HepG2 (cell line): ENCODE results near the gene PPM1E. TPM values are rescaled to one million over a fixed set of nuclear protein-coding genes. Genes with fewer than 3 reads are reported as not detected.

Source experiments
- AHR ChIP-seq: IDR thresholded peaks from 2 replicates; pipeline ENCODE4 v1.6.1; 2018; ENCODE audit warnings: missing genetic modification reagents, missing compliant biosample characterization
- ATM ChIP-seq: fragments of 450-650 bp; IDR thresholded peaks from 2 replicates; pipeline ENCODE4 v1.7.1; 2017; ENCODE audit warnings: mild to moderate bottlenecking, borderline replicate concordance
- CENPX ChIP-seq: sonication (generic); formaldehyde crosslinking; IDR thresholded peaks from 2 replicates; pipeline ENCODE4 v1.9.0; 2021; ENCODE audit warnings: mild to moderate bottlenecking, missing genetic modification reagents, moderate library complexity
- CREB1 ChIP-seq, 2 experiments: fragments of 450-650 bp in 1 of 2; IDR thresholded peaks; 2 replicates each; pipeline ENCODE4 v1.6.1; 2016 to 2017; ENCODE audit warnings: control low read depth in 1 of 2, mild to moderate bottlenecking in 1 of 2, missing compliant biosample characterization in 1 of 2, missing genetic modification characterization in 1 of 2
- DBP ChIP-seq: sonication (generic); formaldehyde crosslinking; IDR thresholded peaks from 2 replicates; pipeline ENCODE4 v1.4.0; 2020; ENCODE audit warnings: missing genetic modification reagents; ENCODE audit errors: not compliant biosample characterization
- ETS1 ChIP-seq: sonication (generic); formaldehyde crosslinking; IDR thresholded peaks from 2 replicates; pipeline ENCODE4 v1.4.0; 2020; ENCODE audit warnings: missing genetic modification reagents
- FOXK2 ChIP-seq: fragments of 450-650 bp; IDR thresholded peaks from 2 replicates; pipeline ENCODE4 v1.6.1; 2016
- HES4 ChIP-seq: sonication (generic); formaldehyde crosslinking; IDR thresholded peaks from 2 replicates; pipeline ENCODE4 v1.9.0; 2021; ENCODE audit warnings: mild to moderate bottlenecking, missing genetic modification reagents, borderline replicate concordance
- IRF9 ChIP-seq: sonication (generic); formaldehyde crosslinking; IDR thresholded peaks from 2 replicates; pipeline ENCODE4 v1.8.0; 2022; ENCODE audit warnings: missing genetic modification reagents, mild to moderate bottlenecking, borderline replicate concordance
- MEIS1 ChIP-seq: sonication (generic); formaldehyde crosslinking; IDR thresholded peaks from 2 replicates; pipeline ENCODE4 v1.9.0; 2021; ENCODE audit warnings: mild to moderate bottlenecking, missing genetic modification reagents, moderate library complexity, borderline replicate concordance
- MIER3 ChIP-seq: IDR thresholded peaks from 2 replicates; pipeline ENCODE4 v1.6.1; 2016; ENCODE audit warnings: missing compliant biosample characterization, borderline replicate concordance
- MIXL1 ChIP-seq: IDR thresholded peaks from 2 replicates; pipeline ENCODE4 v1.6.1; 2016
- MXD1 ChIP-seq: sonication (generic); formaldehyde crosslinking; IDR thresholded peaks from 2 replicates; pipeline ENCODE4 v1.4.0; 2020; ENCODE audit warnings: mild to moderate bottlenecking, missing genetic modification reagents
- NKX3-1 ChIP-seq: sonication (generic); formaldehyde crosslinking; IDR thresholded peaks from 2 replicates; pipeline ENCODE4 v1.5.0; 2020; ENCODE audit warnings: missing genetic modification reagents
- NR1H2 ChIP-seq: sonication (generic); formaldehyde crosslinking; IDR thresholded peaks from 2 replicates; pipeline ENCODE4 v1.8.1; 2022; ENCODE audit warnings: low read depth, missing genetic modification reagents, borderline replicate concordance
- PAF1 ChIP-seq: IDR thresholded peaks from 2 replicates; pipeline ENCODE4 v1.6.1; 2016; ENCODE audit warnings: missing genetic modification reagents, missing compliant biosample characterization
- PRPF4 ChIP-seq: fragments of 200-400 bp; formaldehyde crosslinking; IDR thresholded peaks from 2 replicates; pipeline ENCODE4 v1.6.1; 2016; ENCODE audit warnings: low read length, low read depth; ENCODE audit not compliant: poor library complexity, severe bottlenecking
- RAD21 ChIP-seq: fragments of 450-650 bp; formaldehyde crosslinking; IDR thresholded peaks from 2 replicates; pipeline ENCODE4 v1.5.0; 2020; ENCODE audit warnings: mild to moderate bottlenecking
- RXRB ChIP-seq: IDR thresholded peaks from 2 replicates; pipeline ENCODE4 v1.6.1; 2016; ENCODE audit warnings: borderline replicate concordance, missing genetic modification reagents, missing compliant biosample characterization
- ZBTB42 ChIP-seq: sonication (generic); formaldehyde crosslinking; IDR thresholded peaks from 2 replicates; pipeline ENCODE4 v1.5.0; 2020; ENCODE audit warnings: mild to moderate bottlenecking, missing genetic modification reagents
- ZFP82 ChIP-seq: sonication (generic); formaldehyde crosslinking; IDR thresholded peaks from 2 replicates; pipeline ENCODE4 v1.5.1; 2020; ENCODE audit warnings: mild to moderate bottlenecking, missing genetic modification reagents, borderline replicate concordance
- ZNF292 ChIP-seq: sonication (generic); formaldehyde crosslinking; IDR thresholded peaks from 2 replicates; pipeline ENCODE4 v1.8.1; 2022; ENCODE audit warnings: mild to moderate bottlenecking, low read depth, missing genetic modification reagents, borderline replicate concordance
- ZNF503 ChIP-seq: sonication (generic); formaldehyde crosslinking; IDR thresholded peaks from 2 replicates; pipeline ENCODE4 v1.4.0; 2020; ENCODE audit warnings: missing genetic modification reagents
- ZNF616 ChIP-seq: sonication (generic); formaldehyde crosslinking; IDR thresholded peaks from 2 replicates; pipeline ENCODE4 v1.5.0; 2020; ENCODE audit warnings: low read depth, mild to moderate bottlenecking, missing genetic modification reagents
- ZNF713 ChIP-seq: sonication (generic); formaldehyde crosslinking; IDR thresholded peaks from 2 replicates; pipeline ENCODE4 v1.4.0; 2020; ENCODE audit warnings: mild to moderate bottlenecking, missing genetic modification reagents
- ZNF737 ChIP-seq: sonication (generic); formaldehyde crosslinking; IDR thresholded peaks from 2 replicates; pipeline ENCODE4 v1.5.0; 2020; ENCODE audit warnings: missing genetic modification reagents, mild to moderate bottlenecking, borderline replicate concordance
- ZSCAN20 ChIP-seq: sonication (generic); formaldehyde crosslinking; IDR thresholded peaks from 2 replicates; pipeline ENCODE4 v1.4.0; 2020; ENCODE audit warnings: missing genetic modification reagents, mild to moderate bottlenecking, borderline replicate concordance
- polyA plus RNA-seq, 8 experiments: library from polyadenylated mRNA; depleted of rRNA in 3 of 8; stranded (reverse) in 7 of 8; unstranded in 1 of 8; fragments of >200 nt; fragmentation: Illumina TruSeq in 4 of 8; extraction: Trizol in 4 of 8; gene quantifications; 2 replicates each; pipeline versions ENCODE4 v1.2.1 to v1.2.3, GENCODE V29; 2011 to 2016; ENCODE audit warnings: low read depth in 4 of 8, missing spikeins in 1 of 8, mixed read lengths in 1 of 8; ENCODE audit not compliant: insufficient read depth in 1 of 8
- total RNA-seq, 5 experiments: library from RNA; depleted of rRNA; stranded (reverse); fragments of >200 nt; fragmentation: Illumina TruSeq; extraction: Trizol; gene quantifications; 2 replicates each; pipeline ENCODE4 v1.2.3, GENCODE V29; 2016; ENCODE audit warnings: low read depth in 1 of 5

Gene PPM1E
- total and polyA plus RNA-seq, 2 of the 13 experiments (the other 11 are each of a cell fraction or from before 2014, with no cell fraction given) = 0.15 TPM; not detected in 1

- TF ChIP-seq ZSCAN20 (no peak), CENPX (CRISPR knock-in tag) (no peak), ZNF503 (CRISPR knock-in tag) (no peak), ZNF616 (CRISPR knock-in tag) (no peak), FOXK2 (peak; percentile 93), MXD1 (CRISPR knock-in tag) (no peak), ZBTB42 (CRISPR knock-in tag) (no peak), NR1H2 (no peak), IRF9 (CRISPR knock-in tag) (no peak), MEIS1 (CRISPR knock-in tag) (no peak), AHR (no peak), PRPF4 (no peak), HES4 (no peak), PAF1 (no peak), ATM (peak; percentile 97), MIER3 (CRISPR knock-in tag) (no peak), ZNF292 (no peak; the same call in 1 of the 2 replicates), ZNF737 (CRISPR knock-in tag) (no peak), CREB1 (IDR thresholded peaks at IDR 0.05) (no peak), CREB1 (CRISPR knock-in tag; IDR thresholded peaks at IDR 0.05) (peak; percentile 21; the same call in 1 of the 2 replicates), ZFP82 (no peak), ETS1 (no peak), MIXL1 (CRISPR knock-in tag) (peak; percentile 66), ZNF713 (CRISPR knock-in tag) (no peak), RXRB (CRISPR knock-in tag) (0 out of 2 replicates have a peak, but pooled peaks have one; percentile 24), DBP (no peak), RAD21 (no peak), NKX3-1 (CRISPR knock-in tag) (no peak)
These were observed 73.6 kb downstream of the PPM1E start (continued) for GRCh38 chr17:58829172-58829637.
